ENCODE measurements around the gene NDE1. TPM values are rescaled to one million over a fixed set of nuclear protein-coding genes. Genes with fewer than 3 reads are reported as not detected.
A peak's percentile ranks its signal among the peaks of the same experiment; 100 is the strongest.

NDE1 gene
- polyA plus RNA-seq, 1 experiment = 25.6 TPM

DNA sequence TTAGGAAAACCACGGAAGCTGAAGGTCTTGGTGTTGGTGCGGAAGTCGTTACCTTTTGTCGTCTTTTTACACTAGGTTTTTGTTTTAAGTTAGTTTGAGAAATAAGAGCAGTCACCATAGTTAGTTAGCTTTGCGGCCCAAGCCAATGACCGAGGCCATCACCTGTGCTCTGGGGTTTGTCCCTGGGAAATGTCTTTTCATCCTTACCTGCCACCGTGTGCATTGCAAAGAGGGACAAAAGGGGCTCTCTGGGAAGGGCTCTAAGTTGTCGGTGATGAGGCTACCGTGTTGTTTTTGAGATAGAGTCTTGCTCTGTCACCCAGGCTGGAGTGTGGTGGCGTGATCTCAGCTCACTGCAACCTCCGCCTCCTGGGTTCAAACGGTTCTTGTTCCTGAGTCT is 49.8 kb downstream of the NDE1 start:
- Histone ChIP-seq H3K36me3 (ENCODE audit: control insufficient read depth, insufficient read depth, low read length) (peaks cover 16% of the 10 kb centered on the region), H3K27me3 (ENCODE audit: control insufficient read depth, insufficient read depth, low read length) (no peaks in the 10 kb centered on the region), H3K4me3 (ENCODE audit: low read depth, low read length) (no peak overlapping the region)
- DNase-seq (ENCODE audit: low read depth) = no peak
- TF ChIP-seq, protein P1, sequence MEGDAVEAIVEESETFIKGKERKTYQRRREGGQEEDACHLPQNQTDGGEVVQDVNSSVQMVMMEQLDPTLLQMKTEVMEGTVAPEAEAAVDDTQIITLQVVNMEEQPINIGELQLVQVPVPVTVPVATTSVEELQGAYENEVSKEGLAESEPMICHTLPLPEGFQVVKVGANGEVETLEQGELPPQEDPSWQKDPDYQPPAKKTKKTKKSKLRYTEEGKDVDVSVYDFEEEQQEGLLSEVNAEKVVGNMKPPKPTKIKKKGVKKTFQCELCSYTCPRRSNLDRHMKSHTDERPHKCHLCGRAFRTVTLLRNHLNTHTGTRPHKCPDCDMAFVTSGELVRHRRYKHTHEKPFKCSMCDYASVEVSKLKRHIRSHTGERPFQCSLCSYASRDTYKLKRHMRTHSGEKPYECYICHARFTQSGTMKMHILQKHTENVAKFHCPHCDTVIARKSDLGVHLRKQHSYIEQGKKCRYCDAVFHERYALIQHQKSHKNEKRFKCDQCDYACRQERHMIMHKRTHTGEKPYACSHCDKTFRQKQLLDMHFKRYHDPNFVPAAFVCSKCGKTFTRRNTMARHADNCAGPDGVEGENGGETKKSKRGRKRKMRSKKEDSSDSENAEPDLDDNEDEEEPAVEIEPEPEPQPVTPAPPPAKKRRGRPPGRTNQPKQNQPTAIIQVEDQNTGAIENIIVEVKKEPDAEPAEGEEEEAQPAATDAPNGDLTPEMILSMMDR (IDR thresholded peaks at IDR 0.05; ENCODE audit: insufficient read depth, low read depth, low read length) = no peak
- ChIA-PET POLR2A (no interaction called here), CTCF (interaction anchor here (1.6 kb wide), 1 partner anchor 27 kb away, joined by 3 read pairs; no protein-coding TSS in a partner anchor)

DNA sequence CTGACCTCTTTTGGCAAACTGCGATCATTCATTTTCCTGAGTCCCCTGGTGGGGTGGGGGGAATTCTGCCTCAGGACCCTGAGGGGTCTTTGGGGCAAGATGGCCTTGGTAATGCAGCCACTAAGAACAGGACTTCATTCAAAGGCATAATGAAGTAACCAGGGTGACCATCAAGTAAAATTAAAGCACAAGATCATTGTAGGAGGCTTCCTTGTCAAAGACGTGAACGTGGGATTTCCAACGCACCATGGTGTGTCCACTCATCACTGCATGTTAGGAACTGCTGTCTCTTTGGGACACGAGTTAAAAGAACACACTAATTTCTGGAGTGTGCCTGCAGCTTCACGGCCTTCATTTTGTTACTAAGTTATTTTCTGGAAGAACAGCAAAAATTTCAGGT is 51.3 kb downstream of the NDE1 start:
- TF ChIP-seq, protein P1 (IDR thresholded peaks at IDR 0.05; ENCODE audit: insufficient read depth, low read depth, low read length) = no peak
- Histone ChIP-seq H3K27me3 (ENCODE audit: control insufficient read depth, insufficient read depth, low read length) (no peaks in the 10 kb centered on the region), H3K36me3 (ENCODE audit: control insufficient read depth, insufficient read depth, low read length) (peaks cover 15% of the 10 kb centered on the region), H3K4me3 (ENCODE audit: low read depth, low read length) (no peak overlapping the region)
- CTCF ChIA-PET = no interaction called here
- no peak for DNase-seq (ENCODE audit: low read depth)
- POLR2A ChIA-PET = no interaction called here

DNA sequence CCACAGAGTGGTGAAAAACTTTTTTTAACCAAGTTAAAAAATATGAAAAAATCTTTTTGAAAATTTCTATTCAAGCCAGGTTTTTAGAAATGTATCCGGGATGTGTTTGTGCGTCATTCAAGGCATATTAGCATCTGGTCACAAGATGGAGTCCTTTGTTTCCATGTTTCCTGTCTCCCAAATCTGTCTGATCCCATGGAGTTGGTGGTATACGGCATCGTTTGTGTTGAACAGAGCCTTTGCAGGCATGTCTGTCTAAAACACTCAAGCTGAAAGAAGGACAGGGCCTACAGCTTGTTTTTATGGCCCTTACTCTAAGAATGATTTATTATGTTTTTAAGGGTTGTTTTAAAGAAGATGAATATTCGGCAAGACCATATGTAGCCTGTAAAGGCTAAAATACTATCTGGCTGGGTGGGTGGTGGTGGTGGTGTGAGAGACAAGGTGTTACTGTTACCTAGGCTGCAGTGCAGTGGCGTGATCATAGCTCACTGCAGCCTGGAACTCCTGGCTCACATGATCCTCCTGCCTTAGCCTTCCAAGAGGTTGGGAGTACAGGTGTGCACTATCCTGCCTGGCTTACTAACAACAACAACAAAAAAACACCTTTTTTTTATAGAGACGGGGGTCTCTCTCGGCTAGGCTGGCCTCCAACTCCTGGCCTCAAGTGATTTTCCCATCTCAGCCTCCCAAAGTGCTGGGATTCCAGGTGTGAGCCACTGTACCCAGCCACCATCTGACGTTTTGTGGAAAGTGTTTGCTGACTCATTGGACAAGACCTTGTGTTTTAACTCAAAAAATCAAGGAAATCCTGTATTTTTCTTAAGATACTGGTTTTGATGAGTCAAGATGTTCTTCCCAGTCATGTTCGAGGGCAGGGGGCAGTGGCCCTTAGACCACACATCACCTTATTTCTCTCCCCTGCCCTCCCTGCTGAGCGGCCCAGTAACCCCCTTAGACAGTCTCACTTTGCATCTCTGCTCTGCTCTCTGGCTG is 52.2 kb downstream of the NDE1 start:
- POLR2A ChIA-PET = no interaction called here
- CTCF ChIA-PET = interaction anchor here (1.0 to 3.7 kb wide), 2 partner anchors 12 to 275 kb away, joined by 5 to 29 read pairs; no protein-coding TSS in a partner anchor
- no peaks in the 10 kb centered on the region for H3K27me3 ChIP-seq (ENCODE audit: control insufficient read depth, insufficient read depth, low read length)
- DNase-seq (ENCODE audit: low read depth) = no peak
- TF ChIP-seq, protein P1 (IDR thresholded peaks at IDR 0.05; ENCODE audit: insufficient read depth, low read depth, low read length) = no peak
- no peak overlapping the region for H3K4me3 ChIP-seq (ENCODE audit: low read depth, low read length)
- H3K36me3 ChIP-seq (ENCODE audit: control insufficient read depth, insufficient read depth, low read length) = peaks cover 9% of the 10 kb centered on the region

DNA sequence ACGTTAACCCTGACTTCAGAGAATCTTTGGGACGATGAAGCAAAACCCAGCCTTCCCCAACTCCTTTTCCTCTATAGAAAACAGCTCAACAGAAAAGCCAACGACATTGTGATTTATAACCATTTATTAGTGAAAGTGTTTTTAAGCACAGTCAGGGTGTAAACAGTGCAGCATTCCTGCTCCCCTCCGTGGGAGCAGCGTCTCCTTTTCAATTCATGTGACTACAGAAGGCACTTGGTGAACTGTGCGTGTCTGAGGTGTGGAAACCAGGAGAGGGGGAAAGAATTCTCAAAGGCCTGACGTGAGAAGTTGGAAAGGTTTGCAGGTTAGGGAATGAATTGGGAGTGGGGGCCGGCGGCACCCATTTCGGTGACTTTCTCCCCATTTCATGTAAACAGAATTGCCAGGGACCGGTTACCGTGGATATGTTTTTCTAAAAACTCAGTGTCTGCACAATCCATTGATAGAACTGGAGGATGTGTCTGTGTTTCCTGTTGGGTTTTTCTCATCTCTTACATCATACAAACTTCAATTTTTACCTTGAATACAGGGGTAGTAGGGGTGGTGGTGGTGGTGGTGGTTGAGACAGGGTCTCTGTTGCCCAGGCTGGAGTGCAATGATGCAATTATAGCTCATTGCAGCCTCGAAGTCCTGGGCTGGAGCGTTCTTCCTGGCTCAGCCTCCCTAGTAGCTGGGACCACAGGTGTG is 53.1 kb downstream of the NDE1 start:
- DNase-seq (ENCODE audit: low read depth) = no peak
- ChIA-PET CTCF (interaction anchor here (1.1 to 3.7 kb wide), 4 partner anchors 11 to 69 kb away, joined by 3 to 29 read pairs (median 4); no protein-coding TSS in a partner anchor), POLR2A (no interaction called here)
- Histone ChIP-seq H3K27me3 (ENCODE audit: control insufficient read depth, insufficient read depth, low read length) (no peaks in the 10 kb centered on the region), H3K4me3 (ENCODE audit: low read depth, low read length) (no peak overlapping the region), H3K36me3 (ENCODE audit: control insufficient read depth, insufficient read depth, low read length) (peaks cover 9% of the 10 kb centered on the region)
- TF ChIP-seq, protein P1 (IDR thresholded peaks at IDR 0.05; ENCODE audit: insufficient read depth, low read depth, low read length) = no peak

DNA sequence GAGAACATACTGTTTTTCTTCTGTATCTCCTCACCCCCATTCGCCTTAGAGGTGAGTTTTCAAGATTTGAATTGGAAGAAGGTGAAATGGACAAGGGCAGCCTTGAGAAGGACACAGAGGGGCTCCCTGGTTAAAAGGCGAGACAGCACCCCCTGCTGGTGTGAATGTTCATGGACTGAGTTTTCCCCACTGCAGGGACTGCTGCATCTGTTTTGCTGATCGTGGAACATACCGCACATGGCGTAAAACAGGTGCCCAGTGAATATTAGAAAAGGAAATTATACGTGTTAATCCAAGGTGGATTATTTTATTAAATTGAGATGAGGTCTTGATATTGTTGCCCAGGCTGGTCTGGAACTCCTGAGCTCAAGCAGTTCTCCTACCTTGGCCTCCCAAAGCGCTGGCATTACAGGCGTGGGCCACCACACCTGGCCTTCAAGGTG is 54.5 kb downstream of the NDE1 start:
- POLR2A ChIA-PET = no interaction called here
- CTCF ChIA-PET = interaction anchor here (0.6 to 3.7 kb wide), 11 partner anchors 10 to 65 kb away, joined by 3 to 29 read pairs (median 3); no protein-coding TSS in a partner anchor

More for the DNA sequence above, 54.5 kb downstream of the NDE1 start:
- TF ChIP-seq, protein P1 (IDR thresholded peaks at IDR 0.05; ENCODE audit: insufficient read depth, low read depth, low read length) = peak; percentile 81
- Histone ChIP-seq H3K36me3 (ENCODE audit: control insufficient read depth, insufficient read depth, low read length) (peaks cover 6% of the 10 kb centered on the region), H3K27me3 (ENCODE audit: control insufficient read depth, insufficient read depth, low read length) (no peaks in the 10 kb centered on the region), H3K4me3 (ENCODE audit: low read depth, low read length) (no peak overlapping the region)
- no peak for DNase-seq (ENCODE audit: low read depth)

Data from BJ (cell line).